NOMO-1 treated with DMSO at 0.1 percent for 48 hours (cell line): ENCODE results near the gene SLX4IP.

ENCODE experiments used
- DNase-seq: peaks from one replicate; lab custom pipeline; 2025; ENCODE audit not compliant: unreplicated experiment; lab: John Stamatoyannopoulos, UW

Gene SLX4IP

GRCh38 chr20:10465135-10465534 is 30.0 kb downstream of the SLX4IP start:
- no peak for DNase-seq

- DNase-seq: no peak
Observed at GRCh38 chr20:10466325-10466724, 31.2 kb downstream of the SLX4IP start.

DNA sequence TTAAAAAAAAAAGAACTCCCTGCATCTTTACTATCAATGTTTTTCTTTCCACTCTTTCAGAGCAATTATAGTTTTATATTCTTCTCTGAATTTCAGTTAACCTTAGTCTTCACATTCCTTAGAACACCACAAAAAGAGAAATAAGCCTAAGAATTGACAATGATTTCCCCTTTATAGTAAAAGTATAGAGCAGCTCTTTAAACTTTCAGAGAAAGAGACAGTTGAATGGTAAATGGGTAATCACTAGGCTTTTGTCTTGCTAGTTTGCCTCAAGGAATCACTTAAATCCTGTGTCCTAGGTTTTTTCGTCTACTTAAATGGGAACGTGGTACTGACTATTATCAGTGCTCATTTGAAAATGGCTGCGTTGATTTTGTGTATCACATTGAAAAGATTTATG is 31.8 kb downstream of the SLX4IP start:
- DNase-seq: no peak

DNA sequence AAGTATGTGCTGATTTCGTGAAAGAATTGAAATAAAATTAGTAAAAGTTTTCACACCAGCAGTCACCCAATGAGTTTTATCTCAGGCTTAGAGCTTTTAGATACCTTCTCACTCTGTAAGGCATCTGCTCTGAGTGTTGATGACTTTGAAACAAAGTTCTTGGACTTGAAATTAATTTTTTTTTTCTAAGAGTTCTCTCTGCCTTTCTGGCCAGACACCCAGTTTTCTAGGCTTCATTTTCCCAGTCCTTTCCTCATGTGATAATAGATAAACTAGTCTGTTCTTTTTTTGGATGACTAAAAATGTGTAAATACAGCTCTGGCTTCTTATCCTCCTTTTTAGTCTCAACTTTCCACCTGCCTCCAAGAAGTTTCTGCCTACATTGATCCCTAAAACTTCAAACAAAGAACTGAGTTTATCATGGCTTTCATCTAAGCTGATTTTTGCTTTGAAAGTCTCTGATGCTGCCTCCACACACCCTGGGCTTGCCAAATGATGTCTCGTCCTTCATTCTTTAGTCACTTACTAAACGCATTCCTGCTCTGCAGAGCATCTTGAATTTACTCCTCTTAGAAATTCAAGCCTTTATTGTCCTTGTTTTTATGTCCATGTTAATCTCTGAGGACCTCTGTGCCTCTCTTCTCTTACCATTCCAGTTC is 32.7 kb downstream of the SLX4IP start:
- no peak for DNase-seq

- DNase-seq: no peak
Observed at GRCh38 chr20:10468340-10468845, 33.3 kb downstream of the SLX4IP start.

DNA sequence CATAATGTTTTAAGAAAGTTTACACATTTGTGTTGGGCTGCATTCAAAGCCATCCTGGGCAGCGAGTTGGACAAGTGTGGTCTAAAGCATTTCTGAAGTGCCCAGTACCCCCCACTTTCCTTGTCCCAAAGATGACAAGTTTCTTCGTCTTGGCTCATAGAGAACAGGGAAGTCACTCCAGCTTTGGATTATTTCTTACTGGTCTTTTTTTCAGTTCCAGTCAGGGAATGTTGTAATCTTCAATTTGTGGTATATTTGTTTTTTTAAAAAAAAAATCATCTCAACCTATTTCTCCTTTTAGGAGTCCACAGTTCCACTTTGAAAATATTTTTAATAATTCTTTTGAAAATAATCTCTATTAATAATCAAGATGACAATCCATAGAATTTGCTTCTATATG is 34.0 kb downstream of the SLX4IP start:
- DNase-seq: no peak

- peak; percentile 79 for DNase-seq
Observed at GRCh38 chr20:10469599-10469998, 34.5 kb downstream of the SLX4IP start.

GRCh38 chr20:10470276-10470675 is 35.2 kb downstream of the SLX4IP start:
- DNase-seq: no peak

GRCh38 chr20:10472871-10473270 is 37.8 kb downstream of the SLX4IP start:
- DNase-seq: no peak

DNA sequence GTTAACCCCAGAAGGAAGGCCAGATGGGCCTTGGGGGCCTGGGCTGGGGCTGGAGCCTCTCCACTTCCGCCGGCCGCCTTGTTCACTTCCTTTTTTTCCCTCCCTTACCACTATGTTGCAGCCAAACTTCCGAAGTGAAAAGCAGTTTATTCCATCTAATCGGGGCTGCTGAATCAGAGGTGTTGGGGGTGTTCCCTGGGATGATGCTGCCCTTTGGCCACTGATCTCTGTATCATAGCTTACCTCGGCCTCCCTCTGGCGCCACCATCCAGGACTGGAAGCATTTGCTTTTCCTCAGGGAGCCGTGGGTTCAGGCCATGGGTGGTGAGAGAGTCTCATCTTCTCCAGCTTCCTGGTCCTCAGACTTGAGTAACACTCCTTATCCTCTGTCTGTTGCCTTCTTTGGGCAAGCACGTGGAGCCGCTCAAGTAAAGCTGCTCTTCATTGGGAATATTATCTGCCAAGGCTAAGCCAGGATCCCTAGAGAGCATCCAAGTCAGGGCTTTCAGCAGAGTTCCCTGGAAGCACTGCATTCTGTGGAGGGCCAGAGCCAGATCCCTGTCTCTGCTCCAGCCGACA is 39.6 kb downstream of the SLX4IP start:
- DNase-seq: no peak

GRCh38 chr20:10475225-10475624 is 40.1 kb downstream of the SLX4IP start:
- no peak for DNase-seq

- peak; percentile 90 for DNase-seq
Observed at GRCh38 chr20:10476319-10476724, 41.2 kb downstream of the SLX4IP start.

GRCh38 chr20:10478205-10478604 is 43.1 kb downstream of the SLX4IP start:
- DNase-seq: no peak

- DNase-seq: no peak
Observed at GRCh38 chr20:10478930-10479329, 43.8 kb downstream of the SLX4IP start.

DNA sequence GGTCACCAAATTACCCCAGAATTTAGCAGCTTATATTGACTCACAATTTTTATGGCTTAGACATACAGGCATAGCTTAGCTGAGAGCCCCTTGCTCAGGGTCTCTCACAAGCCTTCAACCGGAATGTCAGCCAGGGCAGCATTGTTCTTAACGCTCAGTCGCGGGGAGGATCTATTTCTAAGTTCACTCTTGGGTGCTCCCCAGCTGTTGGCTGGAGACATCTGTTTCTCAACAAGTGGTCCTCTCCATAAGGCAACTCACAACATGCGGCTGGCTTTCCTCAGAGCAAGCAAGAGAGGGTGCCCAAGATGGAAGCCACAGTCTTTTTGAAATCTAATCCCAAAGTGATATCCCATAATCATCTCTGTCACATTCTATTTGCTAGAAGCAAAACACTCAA is 46.6 kb downstream of the SLX4IP start:
- DNase-seq: no peak

- DNase-seq: no peak
Observed at GRCh38 chr20:10483691-10484090, 48.6 kb downstream of the SLX4IP start.

DNA sequence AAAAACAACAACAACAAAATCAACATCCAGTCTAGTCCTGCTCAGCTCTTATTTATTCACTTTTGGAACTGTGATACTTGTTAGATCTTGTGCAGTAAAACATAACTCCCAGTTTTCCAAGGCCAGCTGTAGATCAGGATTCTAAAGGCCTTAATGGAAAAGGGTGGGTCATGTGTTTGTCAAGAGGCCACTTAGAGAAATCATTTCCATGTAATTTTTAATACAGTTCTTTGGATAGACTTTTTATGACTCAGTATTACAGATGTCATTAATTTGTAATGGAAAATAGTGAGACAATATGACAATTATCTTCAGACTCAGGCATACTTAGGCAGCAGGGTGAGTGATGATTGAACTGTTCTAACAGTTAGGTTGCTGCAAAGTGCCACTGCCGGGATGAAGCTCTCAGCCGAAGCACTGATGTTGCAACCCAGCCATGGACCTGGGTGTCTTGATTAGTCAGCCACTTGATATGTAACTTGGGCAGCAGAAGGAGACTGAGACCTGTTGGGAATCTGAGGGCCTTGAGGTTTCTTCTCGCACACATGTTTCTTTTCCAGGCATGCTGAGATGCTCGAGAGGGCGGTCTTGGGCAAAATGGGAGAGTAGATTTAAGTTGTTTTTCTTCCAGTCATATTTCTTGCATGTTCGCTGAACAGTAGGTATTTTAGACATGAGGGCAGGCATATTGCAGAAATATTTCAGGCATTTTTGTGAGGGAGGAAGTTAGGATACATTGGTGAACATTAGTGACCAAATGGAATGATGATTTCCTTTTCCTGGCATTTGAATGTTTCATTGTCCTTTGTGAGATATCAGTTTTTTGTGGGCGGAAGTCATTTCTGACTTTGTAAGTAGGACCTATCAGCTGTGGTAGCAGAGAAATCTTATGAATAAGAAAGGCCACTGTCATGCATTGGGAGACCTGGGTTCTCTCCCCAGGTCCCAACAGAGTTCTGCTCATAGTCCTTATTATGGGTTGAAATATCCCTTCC is 52.3 kb downstream of the SLX4IP start:
- peak; percentile 49 for DNase-seq

GRCh38 chr20:10488534-10488933 is 53.4 kb downstream of the SLX4IP start:
- DNase-seq: peak; percentile 79

DNA sequence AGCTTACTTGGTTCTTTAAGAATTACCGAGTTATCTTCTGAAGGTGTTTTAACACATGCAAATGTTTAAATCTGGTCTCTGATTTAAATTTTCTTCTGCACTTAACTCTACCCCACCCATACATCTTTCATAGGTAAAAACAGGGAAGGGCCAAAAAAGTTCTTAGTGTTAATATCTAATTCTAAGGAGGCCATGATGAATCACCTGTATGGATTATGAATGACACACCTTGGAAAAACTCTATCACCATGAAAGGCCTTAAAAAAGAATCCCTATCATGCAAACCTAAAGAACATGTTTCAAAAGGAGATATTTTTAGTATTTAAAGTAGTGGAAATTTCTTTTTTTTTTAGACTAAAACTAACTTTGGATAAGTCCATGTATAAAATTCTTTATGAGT is 54.7 kb downstream of the SLX4IP start:
- no peak for DNase-seq

- DNase-seq: no peak
Observed at GRCh38 chr20:10490257-10490656, 55.2 kb downstream of the SLX4IP start.

DNA sequence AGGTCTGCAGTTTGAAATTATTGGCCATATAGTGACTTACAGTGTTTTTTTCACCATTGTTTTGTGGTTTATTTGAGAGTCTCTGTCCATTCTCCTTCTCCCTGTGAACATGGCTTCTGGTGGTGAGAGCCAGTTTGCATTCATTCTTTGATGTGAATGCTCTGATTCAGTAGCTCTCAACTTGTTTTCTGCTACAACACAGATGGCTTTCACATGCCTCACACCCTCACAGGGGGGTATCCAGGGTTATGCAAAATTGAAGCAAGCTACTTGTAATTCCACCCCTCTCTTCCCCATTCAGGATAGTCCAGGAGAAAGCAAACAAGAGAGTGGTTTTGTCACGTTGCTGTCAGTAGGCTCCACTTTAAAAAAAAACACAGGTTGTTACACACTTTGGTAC is 55.6 kb downstream of the SLX4IP start:
- no peak for DNase-seq

- DNase-seq: peak; percentile 15
Observed at GRCh38 chr20:10492065-10492464, 57.0 kb downstream of the SLX4IP start.
